ENCODE measurements around the gene ORC3.

- no peak for TF ChIP-seq CTCF (IDR thresholded peaks at IDR 0.05)
- TF ChIP-seq POLR2A (IDR thresholded peaks at IDR 0.05) = no peak
Measured at GRCh38 chr6:87590417-87590880, 514 bp downstream of the ORC3 start.

All from Peyer's patch (tissue), 4 donors.